ENCODE results near the gene CRYBG2. TPM values are rescaled to one million over a fixed set of nuclear protein-coding genes. Genes with fewer than 3 reads are reported as not detected.
"Not testable (repeated sequence)": the region's sequence is repeated elsewhere in the genome, so short reads cannot be mapped to it uniquely, and the experiment has no call there.

Gene CRYBG2
- polyA plus RNA-seq, 1 donor (not counting 4 experiments of a cell fraction or from before 2014, with no cell fraction given) = 7.9 TPM

- peaks cover 24% of the 10 kb centered on the region for H3K4me1 ChIP-seq (ENCODE audit: control insufficient read depth, extremely low read depth, insufficient read depth, low read length)
- no peak for FAIRE-seq
- dilution Hi-C loops (cut with MboI; ENCODE audit: extremely low pct_ligation_motif_present, low sequenced_read_pairs) = no loop called here
- H2AFZ ChIP-seq (ENCODE audit: control insufficient read depth, low read length) = peak overlapping the region; percentile 99
- H3K9ac ChIP-seq (ENCODE audit: control insufficient read depth, extremely low read depth, insufficient read depth, low read length) = peak overlapping the region; percentile 78
- peak overlapping the region; percentile 81 for H3K4me2 ChIP-seq (ENCODE audit: control insufficient read depth, extremely low read depth, insufficient read depth, low read depth, low read length)
- H3K36me3 ChIP-seq (ENCODE audit: control insufficient read depth in 2 of 2, extremely low read depth in 1 of 2, insufficient read depth in 2 of 2, low read length in 2 of 2) = peaks cover 0 to 8% of the 10 kb centered on the region in 2 experiments
- no peaks in the 10 kb centered on the region for H3K27me3 ChIP-seq (ENCODE audit: control insufficient read depth, extremely low read depth, insufficient read depth, low read length)
- H3K27ac ChIP-seq (ENCODE audit: control insufficient read depth, insufficient read depth, low read length) = peak overlapping the region; percentile 47
- no peaks in the 10 kb centered on the region for H3K9me1 ChIP-seq (ENCODE audit: control insufficient read depth, extremely low read depth, insufficient read depth, low read length)
- TF ChIP-seq CTCF (optimal IDR thresholded peaks at IDR 0.05 in 1 of 3, IDR thresholded peaks at IDR 0.05 in 1 of 3, conservative IDR thresholded peaks at IDR 0.05 in 1 of 3; ENCODE audit: extremely low read depth in 1 of 3, insufficient read depth in 2 of 3, low read length in 3 of 3) (no peak), EZH2 (IDR thresholded peaks at IDR 0.05; ENCODE audit: low read length) (no peak)
- peak overlapping the region; percentile 58 to 94 (median 86) for H3K4me3 ChIP-seq (ENCODE audit: control insufficient read depth in 2 of 3, extremely low read depth in 1 of 3, insufficient read depth in 2 of 3, low read depth in 1 of 3, low read length in 3 of 3)
- H3K79me2 ChIP-seq (ENCODE audit: control insufficient read depth, insufficient read depth, low read length) = no peaks in the 10 kb centered on the region
- no peak for DNase-seq (ENCODE audit: low read depth, low spot score)
- H3K9me3 ChIP-seq (ENCODE audit: control insufficient read depth, low read depth, low read length) = no peaks in the 10 kb centered on the region
- no peaks in the 10 kb centered on the region for H4K20me1 ChIP-seq (ENCODE audit: control insufficient read depth, extremely low read depth, insufficient read depth, low read length)
Observed at GRCh38 chr1:26335774-26336476, 18.0 kb downstream of the CRYBG2 start.

GRCh38 chr1:26333312-26333711 lies 20.6 kb downstream of the CRYBG2 start:
- H3K4me2 ChIP-seq (ENCODE audit: control insufficient read depth, extremely low read depth, insufficient read depth, low read depth, low read length); H4K20me1 ChIP-seq (ENCODE audit: control insufficient read depth, extremely low read depth, insufficient read depth, low read length); H3K9me3 ChIP-seq (ENCODE audit: control insufficient read depth, low read depth, low read length); H2AFZ ChIP-seq (ENCODE audit: control insufficient read depth, low read length); H3K4me3 ChIP-seq (ENCODE audit: control insufficient read depth in 2 of 3, extremely low read depth in 1 of 3, insufficient read depth in 2 of 3, low read depth in 1 of 3, low read length in 3 of 3); H3K79me2 ChIP-seq (ENCODE audit: control insufficient read depth, insufficient read depth, low read length); H3K9ac ChIP-seq (ENCODE audit: control insufficient read depth, extremely low read depth, insufficient read depth, low read length); FAIRE-seq; H3K27me3 ChIP-seq (ENCODE audit: control insufficient read depth, extremely low read depth, insufficient read depth, low read length); dilution Hi-C loops (cut with MboI; ENCODE audit: extremely low pct_ligation_motif_present, low sequenced_read_pairs); H3K27ac ChIP-seq (ENCODE audit: control insufficient read depth, insufficient read depth, low read length); H3K9me1 ChIP-seq (ENCODE audit: control insufficient read depth, extremely low read depth, insufficient read depth, low read length); H3K36me3 ChIP-seq (ENCODE audit: control insufficient read depth in 2 of 2, extremely low read depth in 1 of 2, insufficient read depth in 2 of 2, low read length in 2 of 2); DNase-seq (ENCODE audit: low read depth, low spot score): not testable (repeated sequence)
- peaks cover 21% of the 10 kb centered on the region for H3K4me1 ChIP-seq (ENCODE audit: control insufficient read depth, extremely low read depth, insufficient read depth, low read length)

GRCh38 chr1:26330276-26330675 lies 23.7 kb downstream of the CRYBG2 start:
- no peaks in the 10 kb centered on the region for H3K79me2 ChIP-seq (ENCODE audit: control insufficient read depth, insufficient read depth, low read length)
- no peak overlapping the region for H3K4me3 ChIP-seq (ENCODE audit: control insufficient read depth in 2 of 3, extremely low read depth in 1 of 3, insufficient read depth in 2 of 3, low read depth in 1 of 3, low read length in 3 of 3)
- H3K9ac ChIP-seq (ENCODE audit: control insufficient read depth, extremely low read depth, insufficient read depth, low read length) = no peak overlapping the region
- H3K36me3 ChIP-seq (ENCODE audit: control insufficient read depth in 2 of 2, extremely low read depth in 1 of 2, insufficient read depth in 2 of 2, low read length in 2 of 2) = peaks cover 0 to 9% of the 10 kb centered on the region in 2 experiments
- H3K27ac ChIP-seq (ENCODE audit: control insufficient read depth, insufficient read depth, low read length) = no peak overlapping the region
- H3K9me3 ChIP-seq (ENCODE audit: control insufficient read depth, low read depth, low read length) = no peaks in the 10 kb centered on the region
- no peak overlapping the region for H3K4me2 ChIP-seq (ENCODE audit: control insufficient read depth, extremely low read depth, insufficient read depth, low read depth, low read length)
- TF ChIP-seq CTCF (optimal IDR thresholded peaks at IDR 0.05 in 1 of 3, IDR thresholded peaks at IDR 0.05 in 1 of 3, conservative IDR thresholded peaks at IDR 0.05 in 1 of 3; ENCODE audit: extremely low read depth in 1 of 3, insufficient read depth in 2 of 3, low read length in 3 of 3) (no peak), EZH2 (IDR thresholded peaks at IDR 0.05; ENCODE audit: low read length) (no peak)
- no peak for FAIRE-seq
- H4K20me1 ChIP-seq (ENCODE audit: control insufficient read depth, extremely low read depth, insufficient read depth, low read length) = no peaks in the 10 kb centered on the region
- dilution Hi-C loops (cut with MboI; ENCODE audit: extremely low pct_ligation_motif_present, low sequenced_read_pairs) = no loop called here
- H3K27me3 ChIP-seq (ENCODE audit: control insufficient read depth, extremely low read depth, insufficient read depth, low read length) = no peaks in the 10 kb centered on the region
- H2AFZ ChIP-seq (ENCODE audit: control insufficient read depth, low read length) = no peak overlapping the region
- H3K4me1 ChIP-seq (ENCODE audit: control insufficient read depth, extremely low read depth, insufficient read depth, low read length) = peaks cover 18% of the 10 kb centered on the region
- no peak for DNase-seq (ENCODE audit: low read depth, low spot score)
- no peaks in the 10 kb centered on the region for H3K9me1 ChIP-seq (ENCODE audit: control insufficient read depth, extremely low read depth, insufficient read depth, low read length)

- H3K9ac ChIP-seq (ENCODE audit: control insufficient read depth, extremely low read depth, insufficient read depth, low read length); H3K27ac ChIP-seq (ENCODE audit: control insufficient read depth, insufficient read depth, low read length); H4K20me1 ChIP-seq (ENCODE audit: control insufficient read depth, extremely low read depth, insufficient read depth, low read length); H3K4me3 ChIP-seq (ENCODE audit: control insufficient read depth in 2 of 3, extremely low read depth in 1 of 3, insufficient read depth in 2 of 3, low read depth in 1 of 3, low read length in 3 of 3); FAIRE-seq; H3K4me2 ChIP-seq (ENCODE audit: control insufficient read depth, extremely low read depth, insufficient read depth, low read depth, low read length); H3K9me1 ChIP-seq (ENCODE audit: control insufficient read depth, extremely low read depth, insufficient read depth, low read length); H3K27me3 ChIP-seq (ENCODE audit: control insufficient read depth, extremely low read depth, insufficient read depth, low read length); H2AFZ ChIP-seq (ENCODE audit: control insufficient read depth, low read length); H3K9me3 ChIP-seq (ENCODE audit: control insufficient read depth, low read depth, low read length); H3K79me2 ChIP-seq (ENCODE audit: control insufficient read depth, insufficient read depth, low read length); DNase-seq (ENCODE audit: low read depth, low spot score); dilution Hi-C loops (cut with MboI; ENCODE audit: extremely low pct_ligation_motif_present, low sequenced_read_pairs): not testable (repeated sequence)
- Histone ChIP-seq H3K36me3 (ENCODE audit: control insufficient read depth in 2 of 2, extremely low read depth in 1 of 2, insufficient read depth in 2 of 2, low read length in 2 of 2) (peaks cover 0 to 15% of the 10 kb centered on the region in 2 experiments), H3K4me1 (ENCODE audit: control insufficient read depth, extremely low read depth, insufficient read depth, low read length) (peaks cover 17% of the 10 kb centered on the region)
Observed at GRCh38 chr1:26329380-26329779, 24.6 kb downstream of the CRYBG2 start.
